ENCODE data around the gene NR4A1.

Gene NR4A1

DNA sequence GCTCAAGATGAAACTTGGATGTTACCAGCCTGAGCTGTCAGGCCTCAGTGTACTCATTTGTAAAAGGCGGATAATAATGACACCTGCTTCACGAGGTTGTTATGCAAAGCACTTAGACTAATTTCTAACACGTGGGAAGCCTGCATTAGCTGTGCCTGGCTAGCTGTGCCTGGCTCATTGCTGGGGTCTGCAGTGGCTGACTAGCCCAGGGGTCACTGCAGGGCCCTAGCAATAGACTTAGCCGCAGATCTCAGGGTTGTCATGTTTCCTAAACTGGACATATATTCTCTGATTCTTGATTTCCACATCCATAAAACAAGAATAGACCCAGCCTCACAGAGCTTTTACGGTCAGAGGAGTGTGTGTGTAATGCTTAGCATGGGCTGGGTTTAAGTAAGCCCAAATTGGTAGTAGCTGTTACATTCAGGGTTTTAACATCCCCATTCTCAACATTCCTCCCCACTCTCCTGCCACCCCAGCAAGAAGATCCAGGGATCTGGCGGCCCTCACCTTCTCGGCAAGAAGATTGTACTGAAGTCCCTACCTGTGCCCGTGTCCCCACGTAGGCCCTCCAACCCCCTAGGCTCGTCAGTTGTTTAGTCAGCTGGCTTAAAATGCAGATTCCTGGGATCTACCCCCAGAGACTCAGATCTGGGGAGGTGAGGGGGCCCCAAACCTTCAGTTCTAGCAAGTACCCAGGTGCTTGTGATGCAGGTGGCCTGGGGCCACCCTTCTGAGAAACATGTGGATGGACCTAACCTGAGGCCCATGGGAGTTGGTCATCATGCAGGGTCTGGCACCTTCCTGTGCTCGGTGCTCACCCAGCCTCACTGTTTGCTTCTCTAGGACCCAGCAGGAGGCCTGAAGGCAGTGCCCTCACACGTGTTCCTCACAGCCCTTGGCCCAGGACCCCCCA is 8.6 kb downstream of the NR4A1 start:
- DNase-seq = no peak

DNA sequence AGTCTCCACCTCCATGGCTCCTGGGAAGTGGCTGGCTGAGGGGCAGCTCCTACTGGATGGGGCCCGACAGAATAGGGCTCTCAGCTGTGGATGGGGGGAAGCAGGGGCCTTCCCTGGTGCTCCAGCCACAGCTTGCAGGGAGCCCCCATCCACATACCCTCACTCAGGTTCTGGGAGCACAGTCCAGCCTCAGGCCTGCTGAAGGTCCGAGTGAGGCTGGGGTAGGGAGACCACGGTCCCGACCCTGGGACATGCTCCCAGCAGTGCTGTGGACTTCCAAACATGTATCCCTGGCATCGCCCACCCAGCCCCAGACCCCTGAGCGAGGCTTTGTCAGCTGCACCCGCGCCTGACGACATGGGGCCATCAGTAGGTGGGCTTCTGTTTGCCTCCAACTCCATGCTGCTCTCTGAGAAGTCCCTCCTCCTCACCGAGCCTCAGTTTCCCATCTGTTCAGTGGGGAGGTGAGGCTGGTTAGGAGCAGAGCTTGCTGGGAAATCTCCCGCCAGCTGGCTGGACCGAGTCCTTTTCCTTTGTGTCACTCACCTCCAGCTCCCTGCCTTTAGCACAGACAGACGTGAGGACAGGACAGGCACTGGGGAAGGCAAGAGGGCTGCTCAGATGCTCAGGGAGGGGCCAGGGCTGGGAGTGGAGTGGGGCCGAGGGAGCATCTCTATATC is 9.4 kb downstream of the NR4A1 start:
- DNase-seq = no peak

DNA sequence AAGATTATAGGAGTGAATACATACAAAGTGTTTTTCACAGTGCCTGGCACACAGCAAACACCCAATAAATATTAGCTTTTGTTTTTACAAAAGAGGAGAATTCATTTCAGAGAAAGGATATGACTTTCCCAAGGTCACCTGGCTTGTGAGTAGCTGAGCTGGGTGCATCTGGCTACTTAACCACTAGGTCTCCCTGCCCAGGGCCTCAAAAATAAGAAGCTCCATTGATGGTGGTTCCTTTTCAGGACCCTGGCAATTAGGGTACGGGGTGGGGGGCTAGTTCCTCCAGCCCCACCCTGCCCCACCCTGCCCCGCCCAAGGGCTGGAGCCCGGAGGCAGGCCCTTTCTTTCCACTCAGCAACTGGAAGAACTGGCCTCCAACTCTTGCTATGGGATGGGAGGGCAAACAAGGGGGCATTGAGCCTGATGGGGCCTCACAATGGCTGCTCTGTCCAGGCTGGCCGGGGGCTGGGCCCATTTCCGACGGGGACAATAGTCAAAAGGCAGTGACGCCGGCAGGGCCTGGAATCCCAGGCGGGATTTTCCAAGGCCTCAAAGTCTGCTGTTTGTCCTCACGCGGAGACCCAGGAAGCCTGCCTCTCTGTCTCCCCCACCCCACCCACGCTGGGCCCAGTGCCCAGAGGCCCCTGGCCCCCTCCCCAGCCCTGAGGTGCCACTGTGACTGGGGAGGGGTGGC is 10.4 kb downstream of the NR4A1 start:
- no peak for DNase-seq

DNA sequence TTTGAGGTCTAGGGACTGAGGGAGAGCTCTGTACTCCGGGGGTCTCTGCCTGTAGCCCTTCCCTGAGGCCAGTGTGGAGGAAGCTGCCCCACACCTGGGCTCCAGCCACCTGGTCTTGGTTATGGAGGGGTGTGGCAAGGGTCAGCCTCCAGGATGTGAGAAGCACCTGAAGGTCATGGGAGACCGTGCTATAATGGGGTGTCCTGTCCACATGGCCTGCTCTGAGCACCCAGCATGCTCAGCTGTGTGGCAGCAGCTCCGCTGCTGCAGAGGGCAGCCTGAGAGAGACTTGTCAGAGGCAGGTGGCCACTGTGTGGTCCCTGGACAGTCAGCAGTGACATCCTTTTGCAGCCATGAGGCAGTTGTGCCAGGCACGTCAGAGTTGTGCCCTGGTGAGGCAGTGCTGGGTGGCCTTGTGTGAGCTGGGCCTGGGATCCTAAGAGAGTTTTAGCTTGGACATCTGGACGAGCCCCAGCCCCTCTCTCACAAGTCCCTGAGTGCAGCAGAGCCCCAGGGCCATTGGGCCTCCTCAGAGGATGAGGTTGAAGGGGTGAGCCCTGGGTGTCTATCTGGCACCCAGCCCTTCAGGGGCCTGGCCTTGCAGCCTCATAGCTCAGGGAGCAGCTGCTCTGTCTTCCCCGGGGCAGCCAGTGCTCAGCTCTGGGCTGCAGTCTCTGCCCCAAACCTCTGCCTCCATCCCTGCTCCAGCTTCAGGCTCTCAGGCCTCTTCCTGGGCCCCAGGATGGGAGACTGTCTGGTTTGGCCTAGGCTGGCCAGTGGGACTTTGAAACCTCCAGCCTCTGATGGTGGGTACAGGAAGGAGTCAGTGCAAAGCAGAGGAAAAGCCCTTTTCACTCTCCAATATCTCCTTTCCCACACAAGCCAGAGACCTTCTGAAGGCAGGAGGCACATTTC is 11.2 kb downstream of the NR4A1 start:
- DNase-seq = no peak

DNA sequence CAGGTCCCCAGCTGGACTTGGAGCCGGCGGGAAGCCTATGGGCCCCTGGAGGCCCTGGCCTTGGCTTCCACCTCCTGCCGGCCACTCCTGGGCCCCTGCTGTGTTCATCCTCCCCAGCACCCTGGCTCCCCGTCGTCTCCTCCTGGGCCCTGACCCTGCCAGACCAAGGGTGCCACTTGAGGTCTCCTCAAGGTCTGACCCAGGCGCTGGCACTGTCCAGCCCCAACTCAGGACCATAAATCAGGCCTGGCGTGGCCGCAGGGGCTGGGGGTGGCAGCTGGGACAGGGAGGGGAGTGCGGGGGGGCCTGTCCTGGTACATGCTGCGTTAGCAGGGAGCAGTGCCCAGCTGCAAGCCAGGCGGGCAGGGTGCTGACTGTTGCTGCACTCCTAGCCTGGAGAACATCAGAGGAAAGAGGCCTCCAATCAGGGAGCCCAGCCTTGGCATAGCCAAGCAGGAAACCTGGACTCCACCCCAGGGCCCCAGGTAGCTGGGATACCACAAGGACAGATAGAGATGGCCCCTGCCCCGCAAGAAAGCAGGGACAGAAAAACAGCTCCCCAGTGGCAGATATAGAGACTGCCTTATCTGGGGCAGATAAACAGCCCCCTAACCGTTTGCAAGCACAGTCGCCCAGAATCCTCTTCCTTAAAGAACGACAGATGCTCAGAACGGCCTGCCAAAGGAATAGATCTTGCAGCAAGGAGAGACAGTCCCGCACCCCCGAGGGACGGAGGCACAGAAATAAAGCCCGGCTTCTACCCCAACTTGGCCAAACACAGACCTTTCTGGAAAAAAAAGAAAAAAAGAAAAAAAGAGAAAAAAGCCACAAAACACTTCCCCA is 12.1 kb downstream of the NR4A1 start:
- no peak for DNase-seq

DNA sequence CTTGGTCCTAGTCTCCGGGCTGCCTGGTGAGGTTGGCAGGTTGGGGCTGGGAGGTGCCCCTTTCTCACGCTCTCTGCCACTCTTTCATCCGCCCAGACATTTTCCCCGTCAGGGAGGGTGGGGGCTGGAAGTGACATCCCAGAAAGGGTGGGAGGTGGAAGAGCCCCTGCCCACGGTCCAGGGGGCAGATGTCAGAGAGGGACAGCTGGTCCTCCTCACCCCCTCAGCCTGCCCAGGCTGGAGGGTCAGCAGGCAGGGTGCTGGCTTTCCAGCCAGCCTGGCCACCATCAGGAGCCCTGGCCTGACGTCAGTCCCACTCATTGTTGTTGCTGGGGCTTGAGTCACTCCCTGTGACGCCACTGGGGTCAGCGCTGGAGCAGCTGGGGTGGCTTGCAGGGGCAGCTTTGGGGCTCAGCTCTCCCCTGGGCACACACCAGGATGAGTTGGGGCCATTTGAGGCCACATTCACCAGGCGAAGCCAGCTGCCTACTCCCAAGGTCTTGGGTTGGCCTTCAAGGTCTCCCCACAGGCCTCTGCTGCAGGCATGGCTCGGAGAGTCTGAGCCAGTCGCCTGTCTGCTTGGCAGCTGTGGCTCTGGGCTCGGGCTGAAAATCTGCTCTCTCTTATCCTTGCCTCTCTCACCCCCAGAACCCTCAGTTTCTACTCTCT is 12.9 kb downstream of the NR4A1 start:
- no peak for DNase-seq

DNA sequence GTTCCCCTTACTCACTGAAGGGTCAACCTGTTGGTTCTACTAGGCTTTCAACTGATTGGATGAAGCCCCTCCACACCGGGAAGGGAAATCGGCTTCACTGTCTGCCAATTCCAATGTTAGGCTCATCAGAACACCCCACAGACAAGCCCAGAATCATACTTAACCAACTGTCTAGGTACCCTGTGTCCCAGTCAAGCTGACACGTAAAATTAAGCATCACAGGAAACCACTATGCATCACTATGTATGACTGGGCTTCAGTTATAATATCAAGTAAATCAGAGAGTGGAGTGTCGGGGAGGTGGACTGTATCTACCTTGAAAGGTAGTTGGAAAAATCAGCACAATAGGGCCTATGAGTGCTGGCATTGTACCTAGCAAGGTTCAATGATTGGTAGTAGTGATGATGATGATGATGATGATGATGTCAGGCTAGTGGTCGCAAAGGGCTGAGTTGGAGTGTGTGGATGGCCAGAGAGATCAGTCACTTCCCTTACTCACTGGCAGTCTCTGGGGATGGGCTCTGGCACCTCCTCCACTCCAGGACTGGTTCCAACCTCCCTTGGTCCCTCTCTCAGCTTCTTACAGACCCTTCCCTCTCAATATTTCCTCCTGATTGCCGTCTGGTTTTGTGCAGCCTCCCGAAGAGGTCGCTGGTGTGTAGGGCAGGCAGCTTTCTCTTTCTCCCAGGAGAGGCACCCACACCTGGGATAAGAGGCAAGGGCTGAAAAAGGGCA is 15.3 kb downstream of the NR4A1 start:
- DNase-seq = no peak

DNA sequence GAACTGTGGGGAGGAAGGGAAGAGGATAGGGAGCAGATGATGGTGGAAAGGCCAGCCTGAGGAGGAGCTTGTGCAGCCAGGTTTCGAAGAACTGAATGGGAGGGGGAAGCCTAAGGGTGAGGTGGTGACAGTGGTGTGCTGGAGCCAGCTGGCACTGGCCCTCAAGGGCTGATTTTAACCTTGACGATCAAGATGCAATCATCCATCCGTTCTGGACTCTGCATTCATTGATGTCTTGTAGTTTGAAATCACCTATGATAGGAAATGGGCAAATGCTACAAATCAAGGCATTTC is 15.8 kb downstream of the NR4A1 start:
- no peak for DNase-seq

DNA sequence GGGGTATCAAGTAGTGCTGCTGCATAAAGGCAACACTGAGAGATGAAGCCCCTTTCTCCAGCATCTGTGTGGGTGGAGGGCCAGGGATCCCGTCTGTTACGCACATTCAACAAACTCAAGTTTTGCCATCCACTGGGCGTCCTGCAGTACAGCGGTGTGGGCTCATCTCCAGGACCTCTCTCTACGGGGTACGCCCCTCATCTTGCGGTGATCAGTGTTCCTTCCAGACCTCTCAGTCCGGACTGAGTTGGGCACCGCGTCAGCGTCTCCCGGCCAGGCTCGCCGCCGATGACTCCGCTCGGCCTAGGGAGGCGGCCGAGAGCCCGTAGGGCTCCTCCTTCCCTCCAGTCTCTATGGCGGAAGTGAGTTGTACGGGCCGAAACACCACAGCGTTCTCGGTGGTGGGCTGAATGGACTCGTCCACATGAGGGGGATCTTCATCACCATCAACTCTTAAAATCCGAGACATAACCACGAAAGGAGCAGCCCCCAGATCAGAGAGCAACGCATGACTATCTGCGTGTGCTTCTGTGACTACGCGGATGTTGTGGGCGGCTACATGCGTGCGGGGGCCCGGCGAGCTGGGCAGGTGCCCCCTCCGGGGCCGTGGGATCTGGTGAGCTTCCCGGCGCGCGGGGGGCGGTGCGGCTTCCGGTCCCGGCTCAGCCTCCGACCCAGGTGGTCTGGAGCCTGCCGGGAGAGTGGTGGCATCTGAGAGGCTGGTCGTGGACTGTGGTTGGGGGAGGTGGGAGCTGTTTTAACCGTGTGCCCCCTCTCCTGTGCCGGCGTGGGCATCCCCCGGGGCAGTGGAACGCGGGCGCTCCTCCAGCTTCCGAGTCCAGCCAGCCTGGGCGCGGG is 18.3 kb downstream of the NR4A1 start, which contains the start of gene ATG101:
Gene ATG101 (plus strand): TSS at position 652 of the 858 bp plus-strand sequence. CDS start 3,673 bp downstream, outside the sequence.
- peak; percentile 71 for DNase-seq

DNA sequence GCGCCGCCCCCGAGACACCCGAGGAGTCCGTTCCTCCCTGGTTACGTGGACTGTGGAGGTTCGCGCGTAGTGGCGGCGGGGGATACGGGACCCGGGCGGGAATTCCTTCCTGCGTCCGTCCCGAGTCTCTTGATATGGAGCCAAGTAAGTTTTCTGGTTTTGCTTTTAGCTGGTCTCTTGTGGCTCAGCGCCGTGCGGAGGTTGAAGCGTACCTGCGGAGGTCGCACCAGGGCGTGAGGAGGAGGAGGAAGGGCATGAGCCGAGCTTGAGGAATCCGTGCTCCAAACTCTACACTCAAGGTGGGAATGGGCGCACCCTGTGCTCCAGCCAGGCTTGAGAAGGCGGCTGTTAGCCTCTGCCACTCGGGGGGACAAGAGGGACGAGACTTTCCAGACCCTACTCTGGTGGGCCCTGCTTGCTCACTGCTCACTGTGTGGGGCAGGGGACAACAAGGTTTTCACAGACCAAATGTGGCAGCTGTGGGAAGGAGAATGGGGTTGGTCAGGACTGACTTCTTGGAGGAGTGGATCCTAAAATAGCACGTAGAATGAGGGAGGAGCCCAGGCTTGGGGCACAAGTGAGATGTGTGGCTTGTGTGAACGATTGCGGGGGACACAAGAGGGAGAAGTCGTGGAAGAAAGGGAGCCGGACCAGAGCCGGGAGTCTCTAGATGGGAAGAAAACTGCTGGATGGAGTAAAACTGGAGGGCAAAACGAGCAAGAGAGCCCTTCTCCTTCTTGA is 19.1 kb downstream of the NR4A1 start:
- DNase-seq = no peak

DNA sequence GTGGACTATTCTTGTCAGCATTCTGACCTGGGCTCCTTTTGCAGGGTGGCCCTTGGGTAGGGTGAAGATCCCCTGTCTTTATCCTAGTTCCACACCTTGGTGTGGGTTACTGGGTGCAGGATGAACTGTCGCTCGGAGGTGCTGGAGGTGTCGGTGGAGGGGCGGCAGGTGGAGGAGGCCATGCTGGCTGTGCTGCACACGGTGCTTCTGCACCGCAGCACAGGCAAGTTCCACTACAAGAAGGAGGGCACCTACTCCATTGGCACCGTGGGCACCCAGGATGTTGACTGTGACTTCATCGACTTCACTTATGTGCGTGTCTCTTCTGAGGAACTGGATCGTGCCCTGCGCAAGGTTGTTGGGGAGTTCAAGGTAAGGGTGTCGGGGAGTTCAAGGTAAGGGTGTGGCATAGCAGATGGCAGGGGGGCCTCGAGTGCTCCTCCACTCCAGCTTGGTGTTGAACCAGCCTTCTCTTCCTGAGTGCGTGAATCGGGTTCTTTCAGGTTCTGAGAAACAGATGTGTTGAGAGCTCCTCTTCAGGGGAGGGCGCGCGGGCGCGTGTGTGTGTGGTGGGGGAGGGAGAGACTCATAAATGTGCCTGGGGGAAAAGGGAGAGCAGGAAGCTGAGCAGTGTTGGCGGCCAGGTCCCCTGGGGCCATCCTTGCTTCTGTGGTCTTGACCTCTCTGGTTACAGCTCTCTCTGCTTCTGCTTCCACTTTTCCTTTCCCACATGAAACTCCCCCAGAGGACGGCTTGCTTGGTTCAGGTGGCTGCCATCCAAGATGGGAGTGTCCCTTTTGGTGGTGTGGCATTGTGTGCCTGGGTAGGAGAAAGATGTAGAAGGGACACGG is 22.5 kb downstream of the NR4A1 start:
- DNase-seq = no peak

DNA sequence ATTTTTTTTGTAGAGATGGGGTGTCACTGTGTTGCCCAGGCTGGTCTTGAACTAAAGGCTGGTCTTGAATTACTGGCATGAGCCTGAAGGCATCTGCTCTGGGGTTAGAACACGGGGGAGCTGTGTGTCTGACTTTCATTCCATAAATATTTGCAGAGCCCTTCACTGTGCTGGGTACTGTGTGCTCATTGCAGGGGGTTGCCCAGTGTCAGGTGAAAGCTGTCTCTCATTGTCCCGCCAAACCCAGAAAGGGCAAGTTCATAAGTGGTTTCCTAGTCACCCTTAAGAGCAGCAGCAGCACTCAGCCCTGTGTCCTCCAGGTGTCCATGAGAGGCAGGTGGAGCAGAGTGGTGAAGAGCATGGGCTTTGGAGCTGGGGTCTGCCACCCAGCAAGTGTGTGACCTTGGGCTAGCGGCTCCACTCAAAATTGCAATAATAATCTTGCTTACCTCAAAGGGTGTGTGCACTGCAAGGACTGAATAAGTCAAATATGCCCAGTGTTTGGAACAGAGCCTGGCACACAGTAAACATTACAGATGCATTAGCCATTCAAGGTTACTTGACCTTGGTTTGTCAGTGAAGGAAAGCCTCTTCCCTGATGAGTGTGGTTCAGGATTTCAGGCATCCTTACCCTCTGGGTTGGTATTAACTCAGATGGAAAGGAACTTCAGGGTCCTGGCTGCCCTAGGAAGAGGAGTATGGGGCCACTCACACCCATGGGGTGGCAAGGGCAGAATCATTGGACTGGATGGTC is 23.9 kb downstream of the NR4A1 start:
- no peak for DNase-seq

DNA sequence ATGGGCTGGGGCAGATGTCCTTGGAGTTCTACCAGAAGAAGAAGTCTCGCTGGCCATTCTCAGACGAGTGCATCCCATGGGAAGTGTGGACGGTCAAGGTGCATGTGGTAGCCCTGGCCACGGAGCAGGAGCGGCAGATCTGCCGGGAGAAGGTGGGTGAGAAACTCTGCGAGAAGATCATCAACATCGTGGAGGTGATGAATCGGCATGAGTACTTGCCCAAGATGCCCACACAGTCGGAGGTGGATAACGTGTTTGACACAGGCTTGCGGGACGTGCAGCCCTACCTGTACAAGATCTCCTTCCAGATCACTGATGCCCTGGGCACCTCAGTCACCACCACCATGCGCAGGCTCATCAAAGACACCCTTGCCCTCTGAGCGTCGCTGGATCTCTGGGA is 25.6 kb downstream of the NR4A1 start:
- DNase-seq = no peak

DNA sequence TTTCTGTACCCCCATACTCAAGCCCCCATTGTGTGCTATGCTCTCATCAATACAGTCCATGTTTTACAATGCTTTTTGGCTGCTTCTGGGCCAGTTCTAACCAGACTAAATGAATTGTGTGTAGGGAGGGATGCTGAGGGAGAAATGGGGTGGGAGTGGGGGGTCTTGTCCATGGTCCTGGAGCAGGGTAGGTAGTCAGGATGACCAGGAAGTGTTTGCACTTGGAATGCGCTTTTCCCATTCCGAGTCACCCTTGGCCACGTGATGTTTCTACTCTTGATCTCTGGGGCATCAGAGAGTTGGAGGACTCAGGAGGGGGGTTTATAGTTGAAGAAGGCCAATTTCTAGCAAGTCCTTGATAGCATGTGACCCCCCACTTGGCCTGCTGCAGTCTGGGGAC is 27.0 kb downstream of the NR4A1 start:
- DNase-seq = no peak

DNA sequence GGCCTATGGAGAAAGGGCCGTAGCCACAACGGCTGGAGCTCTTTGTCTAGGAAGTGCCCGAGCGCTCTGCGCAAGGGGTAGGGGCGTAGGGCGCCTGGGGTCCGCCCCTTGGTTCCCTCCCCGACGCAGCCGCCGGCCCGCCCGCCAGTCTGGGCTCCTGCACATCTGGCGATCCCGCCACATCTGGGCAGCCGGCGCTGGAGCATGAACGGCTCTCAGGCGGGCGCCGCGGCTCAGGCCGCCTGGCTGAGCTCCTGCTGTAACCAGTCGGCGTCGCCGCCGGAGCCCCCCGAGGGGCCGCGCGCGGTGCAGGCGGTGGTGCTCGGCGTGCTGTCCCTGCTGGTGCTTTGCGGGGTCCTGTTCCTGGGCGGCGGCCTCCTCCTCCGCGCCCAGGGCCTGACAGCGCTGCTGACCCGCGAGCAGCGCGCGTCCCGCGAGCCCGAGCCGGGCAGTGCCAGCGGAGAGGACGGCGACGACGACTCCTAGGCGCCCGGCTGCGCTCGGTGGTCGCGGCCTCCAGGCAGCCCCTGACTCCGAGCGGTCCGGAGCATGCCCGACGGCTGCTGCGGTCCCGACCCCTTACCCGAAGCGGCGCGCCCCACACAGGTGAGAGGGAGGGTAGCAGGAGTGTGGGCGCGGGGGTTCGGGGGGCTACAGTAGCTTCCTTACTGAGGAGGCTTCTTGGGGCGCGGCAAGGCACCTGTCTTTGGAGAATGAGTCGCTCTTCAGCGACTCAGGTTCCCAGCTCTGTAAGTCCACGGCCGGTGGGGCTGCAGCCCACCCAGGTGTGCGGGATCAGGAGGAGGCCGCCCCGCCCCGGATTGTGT is 28.5 kb downstream of the NR4A1 start, which contains the start of gene SMIM41:
Gene SMIM41 (plus strand): TSS at position 129 of the 827 bp plus-strand sequence. CDS start 76 bp downstream, at position 205.
- DNase-seq = no peak
